GM23338 (cell line): Measurements from ENCODE around the gene USP35.

ENCODE experiments used
- CTCF ChIP-seq, 2 experiments: fragments of 200-600 bp in 1 of 2; sonication (generic) in 1 of 2; conservative IDR thresholded peaks; 2 replicates each; pipeline versions ENCODE4 v1.5.1 to v1.6.1; 2016 to 2017; ENCODE audit warnings: antibody characterized with exemption in 2 of 2, low read depth in 2 of 2, mild to moderate bottlenecking in 2 of 2, moderate library complexity in 1 of 2
- JUNB ChIP-seq: IDR thresholded peaks from one replicate; pipeline ENCODE4 v1.6.1; 2016; ENCODE audit warnings: antibody characterized with exemption; ENCODE audit not compliant: unreplicated experiment
- POLR2AphosphoS5 ChIP-seq: IDR thresholded peaks from 2 replicates; pipeline ENCODE4 v1.6.1; 2016; ENCODE audit warnings: antibody characterized with exemption, low read depth
- STAT1 ChIP-seq: IDR thresholded peaks from one replicate; pipeline ENCODE4 v1.6.1; 2016; ENCODE audit warnings: antibody characterized with exemption; ENCODE audit not compliant: unreplicated experiment

GRCh38 chr11:78200061-78200460 lies 11.3 kb downstream of the USP35 start:
- TF ChIP-seq CTCF (conservative IDR thresholded peaks at IDR 0.05; ENCODE audit: low read depth in 2 of 2), result no peak
- no peak for TF ChIP-seq STAT1
- TF ChIP-seq JUNB, result no peak
- no peak for TF ChIP-seq POLR2AphosphoS5
